ENCODE results near the gene CNTNAP4.

GRCh38 chr16:76450890-76451289 lies 173.7 kb downstream of the CNTNAP4 start:
- TF ChIP-seq CTCF (IDR thresholded peaks at IDR 0.05) (no peak), POLR2AphosphoS5 (IDR thresholded peaks at IDR 0.05) (no peak)

Data from prostate gland (tissue), 2 donors.